Activated CD4-positive, alpha-beta memory T cell treated with anti-CD3 and anti-CD28 coated beads, Interleukin-2, amount 10 ng/mL, durations not matched to agents 7 days and 5 days (primary cell): Measurements from ENCODE around the gene SSC4D. TPM values are rescaled to one million over a fixed set of nuclear protein-coding genes. Genes with fewer than 3 reads are reported as not detected.
A peak's percentile ranks its signal among the peaks of the same experiment; 100 is the strongest.

Source experiments
- CTCF ChIA-PET: fragments of 350-600 bp; sonication (Branson Sonifier 250); formaldehyde crosslinking; loops from one replicate; lab custom pipeline; 2021; ENCODE audit warnings: antibody characterized with exemption, inconsistent platforms; lab: Charles Lee
- POLR2A ChIA-PET: fragments of 350-600 bp; sonication (Branson Sonifier 250); formaldehyde crosslinking; loops from one replicate; lab custom pipeline; 2021; ENCODE audit warnings: antibody characterized with exemption; lab: Charles Lee
- DNase-seq: peaks from one replicate; pipeline ENCODE4 v3.0.0-alpha.2; 2020
- H3K27ac Mint-ChIP-seq: one replicate; pipeline ENCODE4 v1.8.0; 2021; ENCODE audit warnings: mild to moderate bottlenecking, mixed read lengths
- H3K27me3 Mint-ChIP-seq: one replicate; pipeline ENCODE4 v1.8.0; 2021; ENCODE audit warnings: mixed read lengths
- H3K36me3 Mint-ChIP-seq: one replicate; pipeline ENCODE4 v1.8.0; 2021; ENCODE audit warnings: low read depth, mixed read lengths
- H3K4me1 Mint-ChIP-seq: one replicate; pipeline ENCODE4 v1.8.0; 2021; ENCODE audit warnings: mixed read lengths
- H3K4me3 Mint-ChIP-seq: one replicate; pipeline ENCODE4 v1.8.0; 2021; ENCODE audit warnings: mild to moderate bottlenecking, mixed read lengths
- H3K9me3 Mint-ChIP-seq: one replicate; pipeline ENCODE4 v1.8.0; 2021; ENCODE audit warnings: mixed read lengths
- total RNA-seq, 2 experiments: library from RNA; stranded (reverse); gene quantifications; one replicate each; pipeline ENCODE4 v1.2.3, GENCODE V29; 2021

The SSC4D gene
- total RNA-seq, 2 experiments from 2014 or later: 0.30 TPM; not detected in 1

- peaks cover 65% of the 10 kb centered on the region for H3K36me3 Mint-ChIP-seq
- DNase-seq: no peak
- no peaks in the 10 kb centered on the region for H3K27me3 Mint-ChIP-seq
- ChIA-PET POLR2A (interaction anchor here (1.1 kb wide), 1 partner anchor 19 kb away, joined by 8 read pairs; the partner anchor contains the start of gene YWHAG), CTCF (interaction anchor here (1.2 kb wide), 1 partner anchor 35 kb away, joined by 5 read pairs; no protein-coding TSS in a partner anchor)
- peaks cover 53% of the 10 kb centered on the region for H3K4me1 Mint-ChIP-seq
- H3K27ac Mint-ChIP-seq: peak overlapping the region; percentile 1
- H3K4me3 Mint-ChIP-seq: no peak overlapping the region
- H3K9me3 Mint-ChIP-seq: no peaks in the 10 kb centered on the region
Measured at GRCh38 chr7:76340617-76341131, 68.8 kb downstream of the SSC4D start.

Other genes with a start within 250 kb of the SSC4D start
- not detected for gene SRRM3, start 207.8 kb downstream of the SSC4D start, total RNA-seq
- gene HSPB1, start 107.0 kb downstream of the SSC4D start, total RNA-seq: 10 to 100 TPM; 33.7 to 38.4 TPM
- gene YWHAG, start 50.7 kb downstream of the SSC4D start, total RNA-seq: 10 to 100 TPM; 83.1 to 84.8 TPM
- 1 to 10 TPM; 6.7 to 9.3 TPM for gene ZP3, start 15.3 kb upstream of the SSC4D start, total RNA-seq
- 10 to 100 TPM; 28.0 to 35.3 TPM for gene DTX2, start 52.0 kb upstream of the SSC4D start, total RNA-seq
- gene UPK3B, start 100.9 kb upstream of the SSC4D start, total RNA-seq: 1 to 10 TPM in 1 of 2 experiments, under 1 TPM in 1; 0.83 to 1.7 TPM
- gene SPDYE16, start 133.6 kb upstream of the SSC4D start, total RNA-seq: under 1 TPM; 0.18 to 0.25 TPM
- gene POMZP3, start 217.6 kb upstream of the SSC4D start, total RNA-seq: 10 to 100 TPM; 20.4 to 21.8 TPM